ENCODE measurements around the gene COL11A2. TPM values are rescaled to one million over a fixed set of nuclear protein-coding genes. Genes with fewer than 3 reads are reported as not detected.

COL11A2 gene
- polyA plus RNA-seq, 3 donors, result 0.57 TPM; not detected in 2

DNA sequence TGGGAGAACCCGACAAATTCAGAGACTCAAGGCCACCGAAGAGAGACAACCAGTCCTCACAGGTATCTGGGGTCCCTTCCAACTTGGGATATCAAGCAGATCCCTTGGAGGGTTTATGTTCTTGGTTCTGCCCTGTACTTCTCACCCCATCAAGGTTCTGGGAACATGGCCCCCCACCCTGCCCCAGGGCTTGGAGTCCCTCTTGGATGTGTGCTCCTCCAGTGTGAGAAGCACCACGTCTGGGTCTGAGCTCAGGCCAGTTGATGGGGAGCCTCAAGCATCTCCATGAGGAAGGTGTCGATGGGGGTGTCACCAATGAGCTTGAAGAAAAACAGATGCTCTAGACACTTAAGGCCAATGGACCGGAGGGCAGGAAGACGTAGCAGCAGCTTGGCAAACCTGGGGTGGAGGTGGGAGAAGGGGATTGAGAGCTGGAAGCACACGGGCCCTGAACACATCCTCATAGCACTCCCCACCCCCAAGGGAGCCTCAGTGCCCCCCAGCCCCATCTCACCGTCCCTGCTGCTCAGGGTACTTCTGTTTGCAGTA is 2.2 kb upstream of the COL11A2 start:
- no peak for DNase-seq

DNA sequence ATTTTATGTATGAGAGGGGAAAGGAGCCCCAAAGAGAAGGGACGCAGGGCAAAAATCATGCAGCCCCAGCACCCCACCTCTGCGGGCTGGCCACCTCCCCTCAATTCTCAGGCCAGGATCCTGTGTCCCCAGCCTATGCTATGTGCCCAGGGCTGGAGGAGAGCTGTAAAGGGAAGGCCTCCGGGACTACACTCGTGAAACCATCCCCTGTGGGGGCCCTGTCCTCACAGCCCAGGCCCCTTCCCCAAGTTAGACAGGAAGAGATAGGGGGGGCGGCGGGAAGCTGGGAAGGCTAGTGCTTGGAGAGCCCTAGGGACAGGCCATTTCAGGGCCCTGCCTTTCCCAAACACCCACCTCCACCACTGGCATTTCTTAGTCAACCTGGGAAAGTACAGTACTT is 1.4 kb upstream of the COL11A2 start:
- Mint-ChIP-seq H3K4me3 (peak overlapping the region in 1 of 2 donors; percentile 68), H3K9me3 (peaks cover 0 to 13% (median 3%) of the 10 kb centered on the region in 7 donors), H3K4me1 (peaks cover 33% of the 10 kb centered on the region), H3K36me3 (peaks cover 43 to 48% of the 10 kb centered on the region in 2 donors), H3K27me3 (ENCODE audit: low read depth in 3 of 3) (peaks cover 36 to 44% (median 39%) of the 10 kb centered on the region in 3 donors), H3K27ac (no peak overlapping the region)
- DNase-seq, result no peak
- intact Hi-C loops (cut with micrococcal nuclease), result loop anchor here in 1 of 2 donors (10.0 kb wide), 1 partner anchor 51 kb away; no protein-coding TSS in a partner anchor
- no peak overlapping the region for H3K27ac ChIP-seq (ENCODE audit: low read depth in 1 of 2, low read length in 2 of 2)
- peaks cover 23 to 48% of the 10 kb centered on the region in 2 donors for H3K27me3 ChIP-seq (ENCODE audit: control insufficient read depth in 2 of 2, insufficient read depth in 2 of 2, low read length in 2 of 2)
- H3K4me2 ChIP-seq (replicated peaks; ENCODE audit: extremely low read depth, low read length, poor library complexity, severe bottlenecking), result peak overlapping the region; percentile 39
- H3K9ac ChIP-seq (ENCODE audit: insufficient read depth, low read length, poor library complexity, severe bottlenecking), result no peak overlapping the region
- H3K79me2 ChIP-seq (ENCODE audit: insufficient read depth, low read length), result peaks cover 5% of the 10 kb centered on the region
- H2AFZ ChIP-seq (ENCODE audit: insufficient read depth, low read depth, low read length, poor library complexity, severe bottlenecking), result no peak overlapping the region
- no peaks in the 10 kb centered on the region for H3K9me3 ChIP-seq (replicated peaks in 1 of 2; ENCODE audit: control insufficient read depth in 1 of 2, insufficient read depth in 1 of 2, low read length in 2 of 2)
- H4K20me1 ChIP-seq (ENCODE audit: insufficient read depth, low read length), result peaks cover 53% of the 10 kb centered on the region
- peaks cover 12 to 17% of the 10 kb centered on the region in 2 donors for H3K4me1 ChIP-seq (ENCODE audit: control insufficient read depth in 1 of 2, insufficient read depth in 2 of 2, low read length in 2 of 2)
- H3K36me3 ChIP-seq (replicated peaks in 1 of 2; ENCODE audit: control insufficient read depth in 1 of 2, insufficient read depth in 2 of 2, low read length in 2 of 2), result peaks cover 37 to 40% of the 10 kb centered on the region in 2 donors
- WGBS (ENCODE audit: insufficient coverage), result no CpG with 5 or more reads among the region's 6 CpGs
- TF ChIP-seq, protein P1, sequence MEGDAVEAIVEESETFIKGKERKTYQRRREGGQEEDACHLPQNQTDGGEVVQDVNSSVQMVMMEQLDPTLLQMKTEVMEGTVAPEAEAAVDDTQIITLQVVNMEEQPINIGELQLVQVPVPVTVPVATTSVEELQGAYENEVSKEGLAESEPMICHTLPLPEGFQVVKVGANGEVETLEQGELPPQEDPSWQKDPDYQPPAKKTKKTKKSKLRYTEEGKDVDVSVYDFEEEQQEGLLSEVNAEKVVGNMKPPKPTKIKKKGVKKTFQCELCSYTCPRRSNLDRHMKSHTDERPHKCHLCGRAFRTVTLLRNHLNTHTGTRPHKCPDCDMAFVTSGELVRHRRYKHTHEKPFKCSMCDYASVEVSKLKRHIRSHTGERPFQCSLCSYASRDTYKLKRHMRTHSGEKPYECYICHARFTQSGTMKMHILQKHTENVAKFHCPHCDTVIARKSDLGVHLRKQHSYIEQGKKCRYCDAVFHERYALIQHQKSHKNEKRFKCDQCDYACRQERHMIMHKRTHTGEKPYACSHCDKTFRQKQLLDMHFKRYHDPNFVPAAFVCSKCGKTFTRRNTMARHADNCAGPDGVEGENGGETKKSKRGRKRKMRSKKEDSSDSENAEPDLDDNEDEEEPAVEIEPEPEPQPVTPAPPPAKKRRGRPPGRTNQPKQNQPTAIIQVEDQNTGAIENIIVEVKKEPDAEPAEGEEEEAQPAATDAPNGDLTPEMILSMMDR (IDR thresholded peaks at IDR 0.05), result no peak
- no peak overlapping the region for H3K4me3 ChIP-seq (replicated peaks in 1 of 3; ENCODE audit: low read depth in 2 of 3, low read length in 3 of 3)

More for the DNA sequence above, 2.2 kb upstream of the COL11A2 start:
- intact Hi-C loops (cut with micrococcal nuclease), result loop anchor here in 1 of 2 donors (10.0 kb wide), 1 partner anchor 50 kb away; no protein-coding TSS in a partner anchor
- H3K79me2 ChIP-seq (ENCODE audit: insufficient read depth, low read length), result peaks cover 14% of the 10 kb centered on the region
- H3K27ac ChIP-seq (ENCODE audit: low read depth in 1 of 2, low read length in 2 of 2), result no peak overlapping the region
- no peaks in the 10 kb centered on the region for H3K9me3 ChIP-seq (replicated peaks in 1 of 2; ENCODE audit: control insufficient read depth in 1 of 2, insufficient read depth in 1 of 2, low read length in 2 of 2)
- H3K36me3 ChIP-seq (replicated peaks in 1 of 2; ENCODE audit: control insufficient read depth in 1 of 2, insufficient read depth in 2 of 2, low read length in 2 of 2), result peaks cover 37 to 40% of the 10 kb centered on the region in 2 donors
- H3K27ac Mint-ChIP-seq, result no peak overlapping the region
- no peak overlapping the region for H3K9ac ChIP-seq (ENCODE audit: insufficient read depth, low read length, poor library complexity, severe bottlenecking)
- H3K4me1 Mint-ChIP-seq, result peaks cover 42% of the 10 kb centered on the region
- H3K36me3 Mint-ChIP-seq, result peaks cover 43 to 48% of the 10 kb centered on the region in 2 donors
- 95% methylated on average over 3 of the region's 8 CpGs for WGBS (ENCODE audit: insufficient coverage)
- peaks cover 20 to 25% of the 10 kb centered on the region in 2 donors for H3K4me1 ChIP-seq (ENCODE audit: control insufficient read depth in 1 of 2, insufficient read depth in 2 of 2, low read length in 2 of 2)
- H3K4me3 Mint-ChIP-seq, result peak overlapping the region in 1 of 2 donors; percentile 36
- H3K4me3 ChIP-seq (replicated peaks in 1 of 3; ENCODE audit: low read depth in 2 of 3, low read length in 3 of 3), result no peak overlapping the region
- H3K27me3 ChIP-seq (ENCODE audit: control insufficient read depth in 2 of 2, insufficient read depth in 2 of 2, low read length in 2 of 2), result peaks cover 23 to 43% of the 10 kb centered on the region in 2 donors
- peaks cover 32 to 44% (median 37%) of the 10 kb centered on the region in 3 donors for H3K27me3 Mint-ChIP-seq (ENCODE audit: low read depth in 3 of 3)
- H4K20me1 ChIP-seq (ENCODE audit: insufficient read depth, low read length), result peaks cover 61% of the 10 kb centered on the region
- H3K4me2 ChIP-seq (replicated peaks; ENCODE audit: extremely low read depth, low read length, poor library complexity, severe bottlenecking), result no peak overlapping the region
- H3K9me3 Mint-ChIP-seq, result peaks cover 0 to 13% (median 3%) of the 10 kb centered on the region in 7 donors
- no peak overlapping the region for H2AFZ ChIP-seq (ENCODE audit: insufficient read depth, low read depth, low read length, poor library complexity, severe bottlenecking)
- TF ChIP-seq, protein P1 (IDR thresholded peaks at IDR 0.05), result no peak
